HG03097 (cell line): ENCODE results near the gene ADGRV1.

Experiments used
- ATAC-seq: cut with Tn5 transposase; IDR thresholded peaks from one replicate; pipeline ENCODE4 v1.9.1; 2021; ENCODE audit not compliant: unreplicated experiment, low FRiP score

Gene ADGRV1

DNA sequence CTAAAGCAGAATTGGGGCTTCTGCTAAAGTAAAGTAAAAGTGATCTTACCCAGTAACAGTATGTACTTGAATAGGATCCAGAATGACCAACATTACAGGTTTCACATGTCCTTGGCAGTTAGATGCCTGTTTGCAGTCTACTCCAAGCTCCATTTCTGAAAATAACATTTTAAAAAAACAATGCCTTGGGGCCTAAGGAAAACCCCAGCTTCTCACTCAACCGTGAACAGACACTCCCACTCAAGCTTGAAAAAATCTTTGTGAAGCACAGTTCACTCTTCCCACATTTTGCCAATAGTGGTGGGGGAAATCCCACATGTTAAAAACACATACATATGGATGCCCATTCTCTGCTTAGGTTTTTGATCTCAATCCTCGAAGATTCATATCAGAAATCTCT lies 520.4 kb downstream of the ADGRV1 start:
- no peak for ATAC-seq

- no peak for ATAC-seq
These were observed 531.2 kb downstream of the ADGRV1 start for GRCh38 chr5:91089758-91090157.

DNA sequence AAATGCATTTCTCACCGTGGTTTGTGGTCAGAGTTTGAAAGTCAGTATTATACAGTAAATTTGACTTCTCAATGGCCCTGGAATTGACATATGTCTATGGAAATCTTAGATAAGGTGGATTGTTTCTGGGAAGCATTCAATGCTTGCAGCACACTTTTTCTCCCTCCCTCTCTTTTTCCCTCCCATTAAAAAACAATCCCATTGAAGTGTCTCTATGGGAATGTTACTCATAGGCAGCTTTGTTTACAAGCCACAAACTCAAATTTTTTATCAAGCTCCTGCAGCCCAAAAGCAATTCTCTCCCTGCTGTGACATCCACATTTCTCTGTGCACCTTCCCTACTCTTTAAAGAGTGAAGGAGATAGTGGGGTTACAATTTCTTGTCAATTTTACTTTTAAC lies 532.4 kb downstream of the ADGRV1 start:
- no peak for ATAC-seq

DNA sequence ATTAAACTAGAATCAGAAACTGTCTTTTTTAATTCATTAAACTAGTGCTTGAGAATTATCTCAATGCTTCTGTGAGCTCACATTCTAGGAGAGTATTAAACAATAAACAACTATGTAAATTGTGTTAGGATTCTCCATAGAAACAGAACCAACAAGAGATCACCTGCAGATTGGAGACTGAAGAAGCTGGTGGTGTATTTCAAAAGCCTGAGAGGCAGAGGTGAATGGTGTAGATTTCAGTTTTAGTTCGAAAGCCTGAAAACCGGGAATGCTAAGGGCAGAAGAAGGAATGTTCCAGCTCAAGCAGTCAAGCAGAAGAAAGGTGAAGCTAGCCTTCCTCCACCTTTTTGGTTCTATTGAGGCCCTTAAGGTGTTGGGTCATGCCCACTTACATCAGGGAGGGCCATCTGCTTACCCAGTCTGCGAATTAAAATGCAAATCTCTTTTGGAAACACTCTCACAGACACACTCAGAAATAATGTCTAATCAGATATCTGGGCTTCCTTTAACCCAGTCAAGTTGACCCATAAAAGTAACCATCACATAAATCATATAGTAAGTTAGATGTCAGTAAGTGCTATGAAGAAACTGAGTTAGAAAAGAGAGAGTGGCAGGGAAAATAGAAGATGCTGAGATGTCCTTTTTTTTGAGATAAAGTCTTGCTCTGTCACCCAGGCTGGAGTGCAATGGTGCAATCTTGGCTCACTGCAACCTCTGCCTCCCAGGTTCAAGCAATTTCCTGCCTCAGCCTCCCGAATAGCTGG lies 533.1 kb downstream of the ADGRV1 start:
- no peak for ATAC-seq

GRCh38 chr5:91092859-91093783 lies 534.5 kb downstream of the ADGRV1 start:
- no peak for ATAC-seq

GRCh38 chr5:91095313-91095712 lies 536.7 kb downstream of the ADGRV1 start:
- ATAC-seq = no peak

DNA sequence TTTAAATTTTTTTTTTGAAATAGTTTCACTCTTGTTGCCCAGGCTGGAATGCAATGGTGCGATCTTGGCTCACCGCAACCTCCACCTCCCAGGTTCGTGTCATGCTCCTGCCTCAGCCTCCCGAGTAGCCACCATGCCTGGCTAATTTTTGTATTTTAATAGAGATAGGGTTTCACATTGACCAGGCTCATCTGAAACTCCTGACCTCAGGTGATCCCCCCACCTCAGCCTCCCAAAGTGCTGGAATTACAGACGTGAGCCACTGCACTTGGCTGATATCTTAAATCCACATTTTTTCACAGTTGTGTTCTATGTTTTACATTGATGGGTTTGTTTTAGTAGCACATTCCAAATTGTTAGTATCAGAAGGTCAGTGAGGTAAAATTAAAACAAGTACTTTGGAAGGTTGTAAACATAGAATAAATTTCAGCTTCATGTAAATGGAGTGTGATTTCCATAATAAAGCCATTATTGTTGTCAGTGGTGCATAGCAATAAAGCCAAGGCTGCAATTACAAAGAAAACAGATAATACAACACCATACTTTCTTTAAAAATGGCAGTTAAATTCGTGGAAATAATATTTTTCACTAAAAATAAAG lies 537.3 kb downstream of the ADGRV1 start:
- no peak for ATAC-seq

- ATAC-seq = no peak
These were observed 539.9 kb downstream of the ADGRV1 start for GRCh38 chr5:91098541-91098940.

DNA sequence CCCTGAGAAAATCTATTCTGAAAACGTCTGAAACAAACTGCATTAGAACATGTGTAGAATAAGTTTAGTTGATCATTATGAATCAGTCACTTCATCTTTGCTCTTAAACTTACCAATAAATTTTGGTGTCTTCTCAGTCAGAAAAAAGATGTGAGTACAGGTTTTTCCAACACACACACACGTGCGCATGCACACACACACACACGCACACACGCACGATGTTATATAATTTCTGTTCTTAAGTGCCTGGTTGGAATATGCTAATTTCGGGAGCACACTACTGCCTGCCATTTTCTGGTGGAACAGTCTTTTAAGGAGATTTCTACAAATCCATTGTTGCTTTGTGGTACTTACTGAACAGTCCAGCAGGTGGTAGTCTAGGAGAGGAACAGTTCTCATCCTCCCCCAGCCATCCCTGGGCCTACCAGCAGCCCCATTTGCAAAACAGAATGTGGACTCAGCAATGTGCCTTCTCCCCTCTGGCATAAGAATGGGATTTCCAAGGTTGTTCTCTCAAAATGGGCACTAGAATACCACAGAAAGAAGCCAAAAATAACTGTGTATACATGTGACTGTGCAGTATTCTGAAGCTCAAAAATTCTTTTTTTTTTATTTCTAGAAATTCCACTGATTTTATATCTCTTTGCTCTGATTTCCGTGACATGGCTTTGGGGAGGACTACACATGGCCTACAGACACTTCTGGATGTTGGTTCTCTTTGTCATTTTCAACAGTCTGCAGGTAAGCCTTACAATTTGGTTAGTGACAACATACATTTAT lies 543.2 kb downstream of the ADGRV1 start:
- ATAC-seq = peak; percentile 95

DNA sequence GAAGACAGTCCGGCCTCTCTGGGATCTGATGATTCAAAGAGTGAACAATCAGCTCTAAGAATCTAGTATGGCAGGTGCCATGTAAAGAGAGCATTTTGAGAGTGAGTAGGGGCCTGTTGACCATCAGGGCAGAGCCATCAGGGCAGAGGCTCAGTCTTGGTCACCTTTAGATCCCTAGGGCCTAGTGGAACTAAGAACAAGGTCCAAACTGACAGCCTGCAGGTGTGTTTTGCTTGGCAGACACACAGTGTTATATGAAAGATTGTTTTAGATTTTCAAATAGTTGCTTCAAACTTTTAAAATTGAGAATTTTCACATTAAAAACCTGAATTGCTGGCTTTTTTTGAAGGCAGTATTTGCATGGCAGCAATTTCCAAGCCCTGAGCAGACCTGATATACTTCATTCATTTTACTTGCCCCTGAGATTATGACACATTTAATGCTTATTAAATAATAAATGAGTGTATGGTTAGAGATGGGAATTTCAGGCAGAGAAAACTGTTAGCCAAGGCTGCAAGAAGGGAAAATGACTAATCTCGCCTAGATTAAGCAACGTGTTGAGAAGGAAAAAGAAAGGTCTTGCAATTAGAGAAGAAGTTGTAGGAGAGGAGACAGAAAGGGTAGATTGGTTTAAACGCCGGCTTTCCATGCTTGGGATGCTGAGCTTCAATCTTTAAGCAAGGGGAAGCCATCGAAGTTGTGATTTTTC lies 544.9 kb downstream of the ADGRV1 start:
- no peak for ATAC-seq

GRCh38 chr5:91104062-91104448 lies 545.5 kb downstream of the ADGRV1 start:
- ATAC-seq = no peak

DNA sequence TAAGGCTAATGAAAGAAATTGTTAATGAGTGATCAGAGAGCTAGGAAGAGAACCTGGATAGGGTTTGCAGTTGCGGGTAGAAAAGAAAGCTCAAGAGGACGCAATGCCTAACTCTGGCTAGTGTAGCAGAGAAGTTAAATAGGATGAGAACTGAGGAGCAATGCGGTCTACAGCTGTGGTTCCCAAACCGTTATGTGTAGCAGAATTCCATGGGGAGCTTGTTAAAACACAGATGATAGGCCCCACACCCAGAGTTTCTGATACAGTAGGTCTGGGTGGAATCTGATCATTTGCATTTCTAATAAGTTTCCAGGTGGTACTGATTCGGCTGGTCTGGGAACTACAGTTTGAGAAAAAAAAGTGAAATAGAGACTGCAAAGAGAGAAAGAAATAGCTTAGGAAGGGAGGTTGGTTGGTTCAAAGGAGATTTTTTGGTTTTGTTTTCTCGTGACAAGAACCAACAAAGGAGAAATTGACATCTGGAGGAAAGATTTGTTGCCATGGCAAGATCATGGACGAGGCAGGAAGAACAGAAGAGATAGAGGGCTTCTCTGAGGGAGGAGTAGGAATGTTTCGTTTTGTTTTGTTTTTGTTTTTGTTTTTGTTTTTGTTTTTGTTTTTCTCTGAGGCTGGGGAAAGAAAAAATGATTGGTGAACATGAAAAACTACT lies 548.4 kb downstream of the ADGRV1 start:
- ATAC-seq = no peak

DNA sequence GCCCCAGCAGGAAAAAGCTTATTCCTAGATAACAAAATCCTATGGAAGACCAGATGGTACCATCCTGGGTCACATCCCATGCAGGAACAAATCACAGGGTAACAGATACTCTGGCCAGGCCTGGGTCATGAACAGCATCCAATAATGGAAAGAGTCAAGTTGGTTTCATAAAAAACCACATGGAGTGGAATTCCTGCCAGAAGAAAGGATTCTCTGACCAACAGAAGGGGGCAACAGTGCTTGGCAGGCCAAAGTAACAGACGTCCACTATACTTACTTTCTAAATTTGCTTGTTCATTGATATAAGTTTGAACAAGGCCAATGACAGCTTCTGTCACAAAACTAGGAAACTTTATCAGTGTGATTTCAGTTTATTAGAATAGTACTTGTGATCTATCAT lies 551.0 kb downstream of the ADGRV1 start:
- ATAC-seq = no peak

DNA sequence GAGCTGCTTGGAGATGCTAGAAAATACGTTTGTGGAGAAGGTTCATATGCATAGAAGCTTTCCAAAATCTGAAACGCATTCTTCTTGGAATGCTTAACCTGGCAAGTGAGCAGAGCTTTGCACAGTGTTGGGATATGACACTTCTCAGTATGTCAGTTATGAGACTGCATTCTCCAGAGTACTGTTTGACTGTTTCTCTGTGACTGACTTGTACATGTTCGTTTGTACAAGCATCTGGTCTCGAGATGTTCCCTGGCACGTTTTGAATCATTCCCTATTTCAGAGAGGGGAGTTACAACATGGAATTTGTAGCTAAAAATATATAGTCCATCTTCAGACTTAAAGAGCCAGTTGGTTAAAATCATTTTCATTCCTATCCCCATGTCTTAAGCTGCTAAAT lies 552.1 kb downstream of the ADGRV1 start:
- no peak for ATAC-seq

DNA sequence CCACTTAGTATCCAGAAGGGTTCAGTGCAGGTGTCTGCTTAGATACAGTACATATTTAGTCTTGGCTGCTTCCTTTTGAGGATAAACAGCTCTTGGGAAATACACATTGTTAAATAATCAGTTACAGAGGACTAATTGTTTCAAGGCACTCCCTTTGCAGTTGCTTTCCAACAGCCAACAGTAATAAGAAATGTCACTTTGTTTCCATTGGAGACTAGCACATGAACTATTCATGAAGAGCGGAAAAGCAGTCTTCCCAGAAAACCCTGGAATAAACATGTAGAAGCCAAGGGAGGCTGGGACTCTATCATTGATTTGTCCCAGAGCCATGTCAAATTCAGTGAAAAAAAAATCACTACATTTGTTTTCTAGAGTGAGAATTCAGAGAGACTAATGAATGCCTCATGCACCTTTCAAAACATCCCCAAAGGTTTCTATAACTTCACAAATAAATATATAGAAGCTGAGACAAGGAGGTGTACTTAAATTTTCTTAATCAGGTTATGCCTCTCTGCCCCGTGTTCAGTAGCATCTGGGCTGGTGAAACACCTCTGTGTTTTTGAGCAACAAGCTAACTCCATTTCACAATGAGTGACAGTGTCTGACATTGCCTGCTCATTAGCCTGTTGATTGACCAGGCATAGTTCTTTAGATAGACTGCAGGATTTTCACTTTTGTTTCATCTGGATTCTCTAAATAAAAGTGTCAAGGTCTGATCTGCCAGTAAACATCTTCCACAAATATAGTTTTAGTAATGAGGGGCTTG lies 553.1 kb downstream of the ADGRV1 start:
- ATAC-seq = no peak

DNA sequence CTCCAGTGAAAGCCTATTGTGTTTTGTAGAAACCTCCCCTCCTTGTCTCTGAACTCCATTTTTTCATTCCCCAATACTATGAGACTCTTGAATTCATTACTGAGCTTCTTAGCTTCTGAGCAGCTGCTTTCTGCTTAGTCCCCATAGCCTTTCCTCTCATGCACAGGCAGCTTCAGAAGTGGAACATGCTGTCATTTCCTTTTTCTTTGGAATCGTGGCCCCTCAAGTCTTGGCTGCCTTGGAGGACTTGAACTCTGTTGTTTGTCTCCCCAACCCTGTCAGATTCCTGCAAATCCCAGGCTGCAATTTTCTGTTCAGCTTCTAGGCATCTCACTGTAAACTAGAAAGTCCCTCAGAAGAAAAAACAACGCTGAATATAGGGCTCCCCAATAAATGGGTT lies 556.1 kb downstream of the ADGRV1 start:
- no peak for ATAC-seq

DNA sequence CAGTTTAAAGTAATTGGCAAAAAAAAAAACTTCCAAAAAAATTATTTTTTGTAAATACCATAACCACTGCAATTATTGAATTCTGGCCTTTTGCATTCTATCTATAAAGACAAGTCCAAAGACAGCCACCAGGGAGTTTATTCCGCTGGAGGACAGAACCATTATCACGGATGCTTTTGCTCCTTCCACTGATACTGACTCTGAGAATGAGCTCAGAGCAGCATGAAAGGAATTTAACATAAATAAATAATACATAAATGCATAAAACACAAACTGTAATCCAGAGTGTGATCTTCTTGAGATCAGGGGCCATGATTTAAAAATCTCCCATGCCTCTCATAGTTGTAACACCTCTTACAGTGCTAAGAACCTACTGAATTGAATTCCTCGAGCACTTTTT lies 559.8 kb downstream of the ADGRV1 start:
- ATAC-seq = no peak

GRCh38 chr5:91118796-91119195 lies 560.2 kb downstream of the ADGRV1 start:
- ATAC-seq = no peak

- no peak for ATAC-seq
These were observed 560.6 kb downstream of the ADGRV1 start for GRCh38 chr5:91119217-91119616.
